IMR-90 (cell line): Measurements from ENCODE around the gene IL18R1. TPM values are rescaled to one million over a fixed set of nuclear protein-coding genes. Genes with fewer than 3 reads are reported as not detected.

Source experiments
- ATAC-seq: fragments of 200-7000 bp; cut with Tn5 transposase; 2 replicates; pipeline ENCODE4 v1.9.1; 2020; ENCODE audit warnings: low read depth, mild to moderate bottlenecking, moderate library complexity
- BruUV-seq: library from RNA; stranded (reverse); fragments of 400-500 nt; replicated peaks from 2 replicates; lab custom pipeline; 2021; lab: Mats Ljungman, UMichigan
- CTCF ChIA-PET: fragments of 300-600 bp; formaldehyde crosslinking; extraction: SDS; loops from one replicate; lab custom pipeline; 2021; ENCODE audit warnings: antibody characterized with exemption; lab: Yijun Ruan, JAX
- POLR2A ChIA-PET: fragments of 300-600 bp; sonication (Branson Sonifier 250); formaldehyde crosslinking; loops from one replicate; lab custom pipeline; 2022; ENCODE audit warnings: antibody characterized with exemption; ENCODE audit not compliant: unreplicated experiment; lab: Charles Lee
- DNase-seq: peaks from one replicate; pipeline ENCODE4 v3.0.0; 2013
- H2AFZ ChIP-seq: replicated peaks from 2 replicates; pipeline ENCODE3; 2013; ENCODE audit warnings: low read length, mild to moderate bottlenecking; ENCODE audit not compliant: poor library complexity
- H2AK5ac ChIP-seq: 2 replicates; pipeline ENCODE4 v1.6.1; 2013; ENCODE audit warnings: low read depth, low read length, inconsistent platforms
- H2AK9ac ChIP-seq: replicated peaks from 2 replicates; pipeline ENCODE3; 2013; ENCODE audit warnings: mild to moderate bottlenecking, low read depth, low read length, moderate library complexity; ENCODE audit not compliant: poor library complexity
- H2BK120ac ChIP-seq: 2 replicates; pipeline ENCODE4 v1.6.1; 2013; ENCODE audit warnings: low read depth, low read length, inconsistent platforms
- H2BK15ac ChIP-seq: 3 replicates; pipeline ENCODE4 v1.6.1; 2013; ENCODE audit warnings: low read depth, low read length, inconsistent platforms
- H2BK20ac ChIP-seq: 2 replicates; pipeline ENCODE4 v1.6.1; 2013; ENCODE audit warnings: low read depth, mild to moderate bottlenecking, inconsistent platforms, low read length, moderate library complexity
- H2BK5ac ChIP-seq: 2 replicates; pipeline ENCODE4 v1.6.1; 2013; ENCODE audit warnings: mild to moderate bottlenecking, low read depth, low read length, inconsistent platforms; ENCODE audit not compliant: poor library complexity, severe bottlenecking
- H3K14ac ChIP-seq: replicated peaks from 2 replicates; pipeline ENCODE4 v1.6.1; 2013; ENCODE audit warnings: low read depth, low read length, inconsistent platforms
- H3K18ac ChIP-seq: 2 replicates; pipeline ENCODE4 v1.6.1; 2013; ENCODE audit warnings: low read depth, low read length, control low read depth
- H3K23ac ChIP-seq: 2 replicates; pipeline ENCODE4 v1.6.1; 2013; ENCODE audit warnings: low read depth, low read length, inconsistent platforms
- H3K27ac ChIP-seq: 2 replicates; pipeline ENCODE4 v1.5.1; 2013; ENCODE audit warnings: mild to moderate bottlenecking, control low read depth, low read length; ENCODE audit not compliant: insufficient read depth
- H3K27me3 ChIP-seq: 2 replicates; pipeline ENCODE4 v1.6.1; 2013; ENCODE audit warnings: low read length; ENCODE audit not compliant: control insufficient read depth, insufficient read depth
- H3K36me3 ChIP-seq: 2 replicates; pipeline ENCODE4 v1.6.1; 2013; ENCODE audit warnings: low read length, mixed read lengths; ENCODE audit not compliant: control insufficient read depth, insufficient read depth
- H3K4ac ChIP-seq: 2 replicates; pipeline ENCODE4 v1.6.1; 2013; ENCODE audit warnings: low read depth, low read length, inconsistent platforms
- H3K4me1 ChIP-seq: 2 replicates; pipeline ENCODE4 v1.6.1; 2013; ENCODE audit warnings: low read length, mixed read lengths; ENCODE audit not compliant: control insufficient read depth, insufficient read depth
- H3K4me2 ChIP-seq: 2 replicates; pipeline ENCODE4 v1.6.1; 2013; ENCODE audit warnings: low read depth, mild to moderate bottlenecking, control low read depth, low read length, moderate library complexity
- H3K4me3 ChIP-seq: 2 replicates; pipeline ENCODE4 v1.5.1; 2013; ENCODE audit warnings: low read depth, mild to moderate bottlenecking, control low read depth, low read length, moderate library complexity; ENCODE audit not compliant: insufficient read depth
- H3K56ac ChIP-seq: 2 replicates; pipeline ENCODE4 v1.6.1; 2013; ENCODE audit warnings: low read length, inconsistent platforms; ENCODE audit not compliant: insufficient read depth; ENCODE audit errors: extremely low read depth
- H3K79me1 ChIP-seq, 2 experiments: 2 replicates each; pipeline ENCODE4 v1.6.1; 2013; ENCODE audit warnings: low read length in 2 of 2, inconsistent platforms in 1 of 2, low read depth in 1 of 2
- H3K9ac ChIP-seq: 2 replicates; pipeline ENCODE4 v1.6.1; 2013; ENCODE audit warnings: low read depth, low read length, control low read depth
- H3K9me1 ChIP-seq: 2 replicates; pipeline ENCODE4 v1.6.1; 2013; ENCODE audit warnings: low read length, inconsistent platforms; ENCODE audit not compliant: insufficient read depth
- H3K9me3 ChIP-seq: 2 replicates; pipeline ENCODE4 v1.6.1; 2013; ENCODE audit warnings: low read length; ENCODE audit not compliant: control insufficient read depth, insufficient read depth
- H4K20me1 ChIP-seq: 2 replicates; pipeline ENCODE4 v1.6.1; 2013; ENCODE audit warnings: low read length, inconsistent platforms; ENCODE audit not compliant: insufficient read depth
- H4K5ac ChIP-seq: 2 replicates; pipeline ENCODE4 v1.6.1; 2013; ENCODE audit warnings: mild to moderate bottlenecking, low read depth, low read length, control low read depth
- H4K8ac ChIP-seq, 2 experiments: 2 replicates each; pipeline ENCODE4 v1.6.1; 2013; ENCODE audit warnings: low read depth in 2 of 2, low read length in 2 of 2, control low read depth in 1 of 2, inconsistent platforms in 1 of 2
- H4K91ac ChIP-seq: 2 replicates; pipeline ENCODE4 v1.6.1; 2013; ENCODE audit warnings: low read depth, low read length, inconsistent platforms; ENCODE audit not compliant: insufficient read depth
- BHLHE40 ChIP-seq: fragments of 150-350 bp; IDR thresholded peaks from 2 replicates; pipeline ENCODE4 v1.6.1; 2016; ENCODE audit warnings: mild to moderate bottlenecking, low read depth, low read length
- CEBPB ChIP-seq: IDR thresholded peaks from 2 replicates; pipeline ENCODE4 v1.6.1; 2012; ENCODE audit warnings: low read depth, low read length, improper control_type of control experiment
- CHD1 ChIP-seq: IDR thresholded peaks from 2 replicates; pipeline ENCODE4 v1.6.1; 2012; ENCODE audit warnings: low read depth, low read length, improper control_type of control experiment
- CTCF ChIP-seq: conservative IDR thresholded peaks from 2 replicates; pipeline ENCODE4 v1.5.1; 2012; ENCODE audit warnings: mild to moderate bottlenecking, low read depth, low read length, improper control_type of control experiment
- ELK1 ChIP-seq: fragments of 150-350 bp; IDR thresholded peaks from 2 replicates; pipeline ENCODE4 v1.6.1; 2016; ENCODE audit warnings: low read depth, mild to moderate bottlenecking, low read length, moderate library complexity, borderline replicate concordance
- FOS ChIP-seq: fragments of 150-350 bp; IDR thresholded peaks from 2 replicates; pipeline ENCODE4 v1.6.1; 2016; ENCODE audit warnings: low read depth, low read length
- MAFK ChIP-seq: IDR thresholded peaks from 2 replicates; pipeline ENCODE4 v1.6.1; 2012; ENCODE audit warnings: low read depth, low read length, improper control_type of control experiment
- MAZ ChIP-seq: IDR thresholded peaks from 2 replicates; pipeline ENCODE4 v1.6.1; 2012; ENCODE audit warnings: low read depth, mild to moderate bottlenecking, low read length, improper control_type of control experiment, moderate library complexity, borderline replicate concordance
- MXI1 ChIP-seq: IDR thresholded peaks from 2 replicates; pipeline ENCODE4 v1.6.1; 2012; ENCODE audit warnings: low read depth, mild to moderate bottlenecking, low read length, moderate library complexity, borderline replicate concordance
- NFE2L2 ChIP-seq: fragments of 150-350 bp; IDR thresholded peaks from 2 replicates; pipeline ENCODE4 v1.6.1; 2016; ENCODE audit warnings: low read depth, mild to moderate bottlenecking, low read length
- POLR2A ChIP-seq: IDR thresholded peaks from 2 replicates; pipeline ENCODE4 v1.6.1; 2012; ENCODE audit warnings: mild to moderate bottlenecking, low read depth, low read length
- RAD21 ChIP-seq: IDR thresholded peaks from 2 replicates; pipeline ENCODE4 v1.6.1; 2012; ENCODE audit warnings: low read length, improper control_type of control experiment
- RCOR1 ChIP-seq: IDR thresholded peaks from 2 replicates; pipeline ENCODE4 v1.6.1; 2012; ENCODE audit warnings: mild to moderate bottlenecking, low read length, improper control_type of control experiment; ENCODE audit not compliant: insufficient replicate concordance
- RFX5 ChIP-seq: IDR thresholded peaks from 2 replicates; pipeline ENCODE4 v1.8.0; 2012; ENCODE audit warnings: low read depth, mild to moderate bottlenecking, low read length, moderate library complexity
- SMC3 ChIP-seq: fragments of 150-350 bp; IDR thresholded peaks from 2 replicates; pipeline ENCODE4 v1.6.1; 2016; ENCODE audit warnings: low read depth, mild to moderate bottlenecking, antibody characterized with exemption, low read length, moderate library complexity
- USF2 ChIP-seq: fragments of 150-350 bp; IDR thresholded peaks from 2 replicates; pipeline ENCODE4 v1.6.1; 2017; ENCODE audit warnings: mild to moderate bottlenecking, antibody characterized with exemption, low read length, low read depth
- WGBS, 2 experiments: methylation state at CpG; one replicate each; pipeline versions ENCODE4 v1.1.5 to v1.1.7; 2013; ENCODE audit warnings: missing lambda C conversion rate in 2 of 2; ENCODE audit not compliant: insufficient read length in 1 of 2; ENCODE audit errors: extremely low coverage in 2 of 2; 5-methylcytosine and 5-hydroxymethylcytosine counted together
- dilution Hi-C: fragments of 300-500 bp; cut with HindIII; formaldehyde crosslinking; loops from one replicate; pipeline ENCODE4 v1.14.3; 2018; ENCODE audit warnings: low sequenced_read_pairs; ENCODE audit not compliant: unreplicated experiment
- in situ Hi-C: fragments of 300-500 bp; cut with MboI; formaldehyde crosslinking; loops from 3 replicates; pipeline ENCODE4 v1.14.3; 2019; ENCODE audit warnings: low sequenced_read_pairs, inconsistent platforms, mixed read lengths
- intact Hi-C: fragments of 100-400 bp; cut with micrococcal nuclease; formaldehyde crosslinking; loops from 2 replicates; pipeline ENCODE4 v1.10.0; 2022
- polyA plus RNA-seq, 3 experiments: library from polyadenylated mRNA; depleted of rRNA; stranded (reverse); fragments of >200 nt; gene quantifications; 2 replicates each; pipeline ENCODE4 v1.2.3, GENCODE V29; 2012; ENCODE audit warnings: low replicate concordance in 1 of 3
- total RNA-seq: library from RNA; depleted of rRNA; stranded (reverse); fragments of >200 nt; gene quantifications from 2 replicates; pipeline ENCODE4 v1.2.3, GENCODE V29; 2012

Gene IL18R1
- total and polyA plus RNA-seq, 2 of the 4 experiments (the other 2 are of a cell fraction): 0.18 to 0.24 TPM

- intact Hi-C loops: no loop called here
- POLR2A ChIA-PET: no interaction called here
These were observed 46.3 kb downstream of the IL18R1 start for GRCh38 chr2:102401865-102402264.

More at GRCh38 chr2:102401865-102402264, 46.3 kb downstream of the IL18R1 start:
- DNase-seq (no peak), ATAC-seq (no peak)
- dilution Hi-C loops (no loop called here), in situ Hi-C loops (no loop called here)
- TF ChIP-seq SMC3 (no peak), POLR2A (no peak), FOS (no peak), RAD21 (no peak), CHD1 (no peak), RCOR1 (no peak), USF2 (no peak), NFE2L2 (no peak), MAFK (no peak), BHLHE40 (no peak), MXI1 (no peak), MAZ (no peak), ELK1 (no peak), RFX5 (no peak), CEBPB (no peak), CTCF (no peak)
- Histone ChIP-seq H3K9ac (no peak overlapping the region), H3K14ac (no peak overlapping the region), H3K27ac (no peak overlapping the region), H2BK15ac (no peak overlapping the region), H4K8ac (no peak overlapping the region), H2AFZ (no peak overlapping the region), H3K56ac (no peak overlapping the region), H3K4ac (no peak overlapping the region), H2BK5ac (no peak overlapping the region), H3K4me1 (no peaks in the 10 kb centered on the region), H4K91ac (no peak overlapping the region), H3K23ac (no peak overlapping the region), H3K9me3 (no peaks in the 10 kb centered on the region), H2AK9ac (no peak overlapping the region), H3K9me1 (no peaks in the 10 kb centered on the region), H2BK120ac (no peak overlapping the region), H3K79me1 (no peaks in the 10 kb centered on the region), H3K18ac (no peak overlapping the region), H4K20me1 (no peaks in the 10 kb centered on the region), H3K4me3 (no peak overlapping the region), H3K36me3 (no peaks in the 10 kb centered on the region), H2AK5ac (no peak overlapping the region), H4K5ac (no peak overlapping the region), H2BK20ac (no peak overlapping the region), H3K27me3 (no peaks in the 10 kb centered on the region; the same call in 1 of the 2 replicates), H3K4me2 (no peak overlapping the region)
- no CpG with 5 or more reads among the region's 2 CpGs for WGBS, 2 experiments
- CTCF ChIA-PET: no interaction called here
- no TSS peak for BruUV-seq
